CD4-positive, alpha-beta T cell treated with Interleukin-6 at 100 ng/mL for 8 hours (primary cell): ENCODE data around the gene RNF31.

ENCODE experiments used
- DNase-seq: peaks from one replicate; pipeline ENCODE4 v3.0.0-alpha.2; 2020; ENCODE audit warnings: mixed read lengths, low spot score

The RNF31 gene

GRCh38 chr14:24137529-24138395, 9.5 kb upstream of the RNF31 start:
- no peak for DNase-seq

DNA sequence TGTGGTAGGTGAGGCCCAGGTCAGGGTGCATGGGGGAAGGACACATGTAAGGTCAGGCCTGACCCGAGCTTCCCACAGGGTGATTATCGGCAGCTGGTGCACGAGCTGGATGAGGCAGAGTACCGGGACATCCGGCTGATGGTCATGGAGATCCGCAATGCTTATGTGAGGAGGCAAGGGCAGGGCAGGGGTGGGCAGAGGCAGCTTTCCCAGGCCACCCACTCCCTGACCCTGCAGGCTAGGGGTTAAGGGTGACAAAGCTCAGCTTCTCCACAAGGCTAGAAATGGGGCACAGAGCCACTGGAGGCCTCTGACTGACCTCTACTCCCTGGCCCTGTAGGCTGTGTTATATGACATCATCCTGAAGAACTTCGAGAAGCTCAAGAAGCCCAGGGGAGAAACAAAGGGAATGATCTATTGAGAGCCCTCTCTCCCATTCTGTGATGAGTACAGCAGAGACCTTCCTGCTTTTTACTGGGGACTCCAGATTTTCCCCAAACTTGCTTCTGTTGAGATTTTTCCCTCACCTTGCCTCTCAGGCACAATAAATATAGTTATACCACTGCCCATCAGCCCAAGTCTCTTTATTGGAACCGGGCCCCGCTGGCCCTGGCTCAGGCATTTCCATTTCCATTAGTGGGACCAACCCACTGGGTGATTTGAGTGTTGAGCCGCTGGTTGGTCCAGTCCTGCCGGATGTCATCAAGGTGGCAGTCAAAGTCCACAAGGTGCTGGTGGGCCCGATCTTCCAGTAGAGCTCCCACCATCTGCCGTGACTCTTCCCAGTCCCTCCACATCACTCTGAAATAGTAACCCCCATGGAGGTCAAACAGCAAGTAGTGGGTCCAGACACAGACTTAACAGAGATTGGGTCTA, 8.7 kb upstream of the RNF31 start:
- DNase-seq = no peak

GRCh38 chr14:24139272-24139934, 7.9 kb upstream of the RNF31 start:
- no peak for DNase-seq

DNA sequence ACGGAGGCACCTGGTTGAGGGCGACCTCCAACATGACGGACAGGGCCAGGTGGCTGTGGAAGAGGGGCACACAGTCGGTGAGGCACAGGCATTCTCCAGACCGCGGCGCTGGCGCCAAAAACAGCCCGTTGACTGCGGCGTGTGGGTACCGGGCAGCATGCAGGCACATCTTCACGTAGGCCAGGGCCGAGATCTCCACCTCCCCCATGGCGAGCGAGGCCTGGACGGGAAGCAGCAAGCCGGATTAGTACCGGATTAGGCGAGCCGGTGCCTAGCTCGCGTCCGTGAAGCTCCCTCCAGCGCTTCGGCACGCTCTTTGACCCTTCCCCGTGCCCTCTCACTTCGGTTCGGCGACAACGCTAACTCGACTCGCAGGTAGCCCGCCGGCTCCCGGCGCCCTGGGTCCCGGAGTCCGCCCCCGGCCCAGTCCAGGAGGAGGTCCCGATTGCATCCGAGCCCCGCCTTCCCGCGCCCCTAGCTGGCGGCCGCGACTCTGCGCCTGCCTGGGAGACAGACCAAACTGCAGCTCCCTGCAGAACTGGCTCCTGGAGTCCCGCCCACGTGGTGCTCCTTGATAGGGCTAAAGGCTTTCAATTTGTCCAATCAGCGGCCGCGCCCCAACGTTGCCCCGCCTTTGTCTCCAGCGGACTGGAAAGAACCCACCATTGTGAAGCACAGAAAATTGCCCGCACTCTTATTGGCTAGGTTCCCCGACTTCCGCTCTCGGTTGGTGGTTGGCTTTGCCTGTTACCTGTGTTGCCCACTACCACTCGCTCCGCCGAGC, 6.0 kb upstream of the RNF31 start, which contains the start of gene EMC9:
TSS of gene EMC9 (minus strand) at position 495 of the 784 bp plus-strand sequence. CDS start at position 208, 287 bp downstream.
- peak; percentile 99 for DNase-seq

GRCh38 chr14:24143511-24143910, 3.8 kb upstream of the RNF31 start:
- no peak for DNase-seq

- DNase-seq = no peak
Observed at GRCh38 chr14:24144451-24144850, 2.8 kb upstream of the RNF31 start.

GRCh38 chr14:24145219-24145618, 2.1 kb upstream of the RNF31 start:
- no peak for DNase-seq

GRCh38 chr14:24145690-24146452, 1.4 kb upstream of the RNF31 start:
- DNase-seq = peak; percentile 12

DNA sequence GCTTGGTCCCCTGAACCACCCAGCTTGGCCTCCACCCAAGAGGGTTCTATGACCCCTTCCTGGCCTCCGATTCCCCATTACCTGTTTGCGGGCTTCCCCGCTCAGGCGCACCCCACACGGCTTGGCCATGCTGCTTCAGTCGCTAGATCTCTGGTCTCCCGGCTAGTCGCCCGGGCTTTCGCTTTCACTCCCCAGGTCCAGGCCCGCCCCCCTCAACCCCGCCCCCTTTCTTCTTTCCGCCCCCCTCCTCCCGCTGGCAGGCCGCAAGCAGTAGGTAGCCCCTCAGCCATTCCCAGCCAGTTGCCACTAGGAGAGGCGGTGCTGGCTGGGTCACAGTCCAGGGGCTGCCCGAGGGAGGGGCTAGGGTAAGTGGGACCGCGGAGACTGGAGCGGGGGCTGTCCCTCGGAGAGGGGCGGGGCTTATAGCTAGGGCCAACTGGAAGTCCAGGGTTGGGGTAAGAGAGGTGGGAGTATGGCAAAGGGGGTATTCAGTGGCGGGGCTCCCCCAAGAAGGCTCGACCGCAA, 783 bp upstream of the RNF31 start, which contains the start of gene PSME2:
TSS of gene PSME2 (minus strand) at position 158 of the 525 bp plus-strand sequence. CDS start at position 129, 29 bp downstream.
- peak; percentile 87 for DNase-seq

- no peak for DNase-seq
Observed at GRCh38 chr14:24147761-24148428, 597 bp downstream of the RNF31 start.

GRCh38 chr14:24149302-24149969, 2.1 kb downstream of the RNF31 start:
- no peak for DNase-seq

DNA sequence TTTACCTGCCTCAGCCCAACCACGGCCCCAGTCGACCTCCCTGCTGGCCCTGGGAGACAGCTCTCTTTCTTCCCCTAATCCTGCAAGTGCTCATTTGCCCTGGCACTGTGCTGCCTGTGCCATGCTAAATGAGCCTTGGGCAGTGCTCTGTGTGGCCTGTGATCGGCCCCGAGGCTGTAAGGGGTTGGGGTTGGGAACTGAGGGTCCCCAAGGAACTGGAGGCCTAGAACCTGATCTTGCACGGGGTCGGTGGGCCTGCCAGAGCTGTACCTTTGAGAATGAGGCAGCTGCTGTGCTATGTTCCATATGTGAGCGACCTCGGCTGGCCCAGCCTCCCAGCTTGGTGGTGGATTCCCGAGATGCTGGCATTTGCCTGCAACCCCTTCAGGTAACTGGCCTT, 2.8 kb downstream of the RNF31 start:
- DNase-seq = no peak

GRCh38 chr14:24150567-24150966, 3.3 kb downstream of the RNF31 start:
- no peak for DNase-seq

DNA sequence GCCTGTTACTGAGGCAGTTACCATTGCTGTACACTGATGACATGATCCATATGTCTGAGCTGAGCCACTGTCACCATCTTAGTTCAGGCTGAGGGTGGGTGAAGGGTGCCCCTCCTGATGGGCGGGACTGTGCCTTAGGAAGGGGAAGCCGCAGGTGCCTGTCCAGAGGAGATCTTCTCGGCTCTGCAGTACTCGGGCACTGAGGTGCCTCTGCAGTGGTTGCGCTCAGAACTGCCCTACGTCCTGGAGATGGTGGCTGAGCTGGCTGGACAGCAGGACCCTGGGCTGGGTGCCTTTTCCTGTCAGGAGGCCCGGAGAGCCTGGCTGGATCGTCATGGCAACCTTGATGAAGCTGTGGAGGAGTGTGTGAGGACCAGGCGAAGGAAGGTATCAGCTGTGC, 3.7 kb downstream of the RNF31 start:
- DNase-seq = no peak

- DNase-seq = no peak
Observed at GRCh38 chr14:24151404-24152080, 4.2 kb downstream of the RNF31 start.

- no peak for DNase-seq
Observed at GRCh38 chr14:24155100-24155499, 7.8 kb downstream of the RNF31 start.

- DNase-seq = no peak
Observed at GRCh38 chr14:24156840-24157239, 9.5 kb downstream of the RNF31 start.

- DNase-seq = no peak
Observed at GRCh38 chr14:24157331-24157730, 10.0 kb downstream of the RNF31 start.
